ENCODE measurements around the gene RAB36. TPM values are rescaled to one million over a fixed set of nuclear protein-coding genes. Genes with fewer than 3 reads are reported as not detected.

Gene RAB36
- total RNA-seq, 2 experiments from 2014 or later, result 0.77 to 0.87 TPM

GRCh38 chr22:23098230-23098705 lies 47.0 kb upstream of the RAB36 start:
- no peak for TF ChIP-seq CTCF (IDR thresholded peaks at IDR 0.05)
- DNase-seq, result no peak
- H3K4me1 ChIP-seq (ENCODE audit: insufficient read depth, low read length), result no peaks in the 10 kb centered on the region
- POLR2A ChIA-PET, result no interaction called here
- H3K27ac ChIP-seq (ENCODE audit: low read depth in 1 of 2, low read length in 2 of 2), result no peak overlapping the region
- Mint-ChIP-seq H3K27ac (no peak overlapping the region), H3K9me3 (no peaks in the 10 kb centered on the region), H3K4me1 (ENCODE audit: low read depth) (no peaks in the 10 kb centered on the region), H3K27me3 (no peaks in the 10 kb centered on the region), H3K4me3 (no peak overlapping the region), H3K36me3 (ENCODE audit: low read depth) (no peaks in the 10 kb centered on the region)
- ATAC-seq (ENCODE audit: poor library complexity), result no peak
- no peak overlapping the region for H3K4me3 ChIP-seq (ENCODE audit: low read length)
- intact Hi-C loops (cut with DNase I, micrococcal nuclease), result no loop called here
- no peaks in the 10 kb centered on the region for H3K9me3 ChIP-seq (ENCODE audit: control insufficient read depth in 1 of 2, insufficient read depth in 1 of 2, low read length in 2 of 2)
- no peaks in the 10 kb centered on the region for H3K27me3 ChIP-seq (ENCODE audit: control insufficient read depth in 1 of 2, insufficient read depth in 2 of 2, low read length in 2 of 2)
- H3K36me3 ChIP-seq (ENCODE audit: insufficient read depth, low read length), result no peaks in the 10 kb centered on the region
- CTCF ChIA-PET, result no interaction called here

GRCh38 chr22:23098718-23099530 lies 46.4 kb upstream of the RAB36 start:
- no peak overlapping the region for H3K4me3 ChIP-seq (ENCODE audit: low read length)
- TF ChIP-seq CTCF (IDR thresholded peaks at IDR 0.05), result no peak
- no peaks in the 10 kb centered on the region for H3K9me3 Mint-ChIP-seq
- no peak for DNase-seq
- no peak for ATAC-seq (ENCODE audit: poor library complexity)
- H3K4me3 Mint-ChIP-seq, result no peak overlapping the region
- H3K9me3 ChIP-seq (ENCODE audit: control insufficient read depth in 1 of 2, insufficient read depth in 1 of 2, low read length in 2 of 2), result no peaks in the 10 kb centered on the region
- no peaks in the 10 kb centered on the region for H3K27me3 Mint-ChIP-seq
- ChIA-PET POLR2A (no interaction called here), CTCF (no interaction called here)
- H3K36me3 Mint-ChIP-seq (ENCODE audit: low read depth), result no peaks in the 10 kb centered on the region
- no peaks in the 10 kb centered on the region for H3K4me1 Mint-ChIP-seq (ENCODE audit: low read depth)
- no peaks in the 10 kb centered on the region for H3K27me3 ChIP-seq (ENCODE audit: control insufficient read depth in 1 of 2, insufficient read depth in 2 of 2, low read length in 2 of 2)
- H3K27ac Mint-ChIP-seq, result no peak overlapping the region
- no peaks in the 10 kb centered on the region for H3K36me3 ChIP-seq (ENCODE audit: insufficient read depth, low read length)
- no peak overlapping the region for H3K27ac ChIP-seq (ENCODE audit: low read depth in 1 of 2, low read length in 2 of 2)
- intact Hi-C loops (cut with DNase I, micrococcal nuclease), result no loop called here
- H3K4me1 ChIP-seq (ENCODE audit: insufficient read depth, low read length), result no peaks in the 10 kb centered on the region

GRCh38 chr22:23099531-23099804 lies 45.8 kb upstream of the RAB36 start:
- Histone ChIP-seq H3K36me3 (ENCODE audit: insufficient read depth, low read length) (no peaks in the 10 kb centered on the region), H3K4me3 (ENCODE audit: low read length) (no peak overlapping the region), H3K9me3 (ENCODE audit: control insufficient read depth in 1 of 2, insufficient read depth in 1 of 2, low read length in 2 of 2) (no peaks in the 10 kb centered on the region), H3K27ac (ENCODE audit: low read depth in 1 of 2, low read length in 2 of 2) (no peak overlapping the region), H3K27me3 (ENCODE audit: control insufficient read depth in 1 of 2, insufficient read depth in 2 of 2, low read length in 2 of 2) (no peaks in the 10 kb centered on the region), H3K4me1 (ENCODE audit: insufficient read depth, low read length) (no peaks in the 10 kb centered on the region)
- H3K4me1 Mint-ChIP-seq (ENCODE audit: low read depth), result no peaks in the 10 kb centered on the region
- no peaks in the 10 kb centered on the region for H3K36me3 Mint-ChIP-seq (ENCODE audit: low read depth)
- H3K4me3 Mint-ChIP-seq, result no peak overlapping the region
- ATAC-seq (ENCODE audit: poor library complexity) (no peak), DNase-seq (no peak)
- no peak overlapping the region for H3K27ac Mint-ChIP-seq
- intact Hi-C loops (cut with DNase I, micrococcal nuclease), result no loop called here
- ChIA-PET POLR2A (no interaction called here), CTCF (no interaction called here)
- no peaks in the 10 kb centered on the region for H3K9me3 Mint-ChIP-seq
- no peaks in the 10 kb centered on the region for H3K27me3 Mint-ChIP-seq
- no peak for TF ChIP-seq CTCF (IDR thresholded peaks at IDR 0.05)

All from CD4-positive, alpha-beta T cell (primary cell).